K562 (cell line): ENCODE data around the gene CCDC148.

Experiments used
- RBBP5 ChIP-seq: fragments of 200-600 bp; sonication (generic); IDR thresholded peaks from 2 replicates; pipeline ENCODE4 v1.6.1; 2012; ENCODE audit warnings: borderline replicate concordance, mild to moderate bottlenecking, low read length, control low read depth, inconsistent platforms; ENCODE audit not compliant: insufficient read depth, poor library complexity, severe bottlenecking
- TAF1 ChIP-seq: IDR thresholded peaks from 2 replicates; pipeline ENCODE4 v1.6.1; 2011; ENCODE audit warnings: mild to moderate bottlenecking, low read length, moderate library complexity; ENCODE audit not compliant: insufficient read depth, control insufficient read depth, severe bottlenecking; ENCODE audit errors: extremely low read depth

DNA sequence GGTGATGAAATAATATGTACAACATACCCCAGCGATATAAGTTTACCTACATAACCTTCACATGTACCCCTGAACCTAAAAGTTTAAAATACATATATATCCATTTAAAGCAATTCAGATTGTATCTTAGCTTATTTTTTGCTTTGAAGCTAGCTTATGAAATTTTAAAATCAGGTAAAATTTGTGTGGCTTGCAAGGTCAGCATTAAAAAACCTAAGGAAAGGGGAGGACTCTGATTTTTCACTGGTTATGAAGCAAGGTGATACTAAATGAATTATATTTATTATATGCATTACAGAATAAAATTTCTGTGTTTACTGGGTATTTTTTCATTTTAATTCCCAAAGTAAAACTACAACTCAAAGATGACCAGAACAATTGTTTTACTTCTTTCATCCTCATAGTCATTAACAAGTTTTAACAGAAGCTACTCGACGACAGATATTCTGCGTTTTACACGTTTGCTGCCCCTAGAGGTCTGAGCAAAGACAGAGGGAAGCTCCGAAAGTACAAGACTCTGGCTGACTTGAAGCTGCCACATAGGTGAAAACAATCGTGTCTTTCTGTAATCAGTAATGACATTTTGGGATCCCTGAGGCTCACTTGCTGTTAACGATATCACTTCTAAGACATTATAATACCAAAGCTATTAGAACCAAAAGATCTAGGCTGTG is 17.3 kb upstream of the CCDC148 start:
- TF ChIP-seq RBBP5 (no peak), TAF1 (no peak)
